Mesenchymal stem cell (in vitro differentiated cells and primary cell): ENCODE measurements around the gene ABHD11.

ENCODE experiments used
- DNase-seq: peaks from one replicate; pipeline ENCODE4 v3.0.0-alpha.2; 2013
- H2AFZ ChIP-seq: one replicate; pipeline ENCODE4 v1.6.1; 2013; ENCODE audit warnings: low read depth, mild to moderate bottlenecking, control low read depth, inconsistent platforms, low read length, moderate library complexity
- H2AK5ac ChIP-seq: 2 replicates; pipeline ENCODE4 v1.6.1; 2013; ENCODE audit warnings: low read length, moderate library complexity, mild to moderate bottlenecking, inconsistent platforms; ENCODE audit not compliant: severe bottlenecking
- H2BK120ac ChIP-seq: one replicate; pipeline ENCODE4 v1.6.1; 2013; ENCODE audit warnings: low read depth, mild to moderate bottlenecking, inconsistent platforms, low read length, moderate library complexity
- H2BK12ac ChIP-seq, 2 experiments: one replicate each; pipeline ENCODE4 v1.6.1; 2013; ENCODE audit warnings: inconsistent platforms in 2 of 2, low read length in 2 of 2, mild to moderate bottlenecking in 2 of 2, moderate library complexity in 2 of 2, control low read depth in 1 of 2
- H2BK15ac ChIP-seq: one replicate; pipeline ENCODE4 v1.6.1; 2013; ENCODE audit warnings: mild to moderate bottlenecking, low read depth, inconsistent platforms; ENCODE audit not compliant: poor library complexity, severe bottlenecking
- H2BK5ac ChIP-seq: 2 replicates; pipeline ENCODE4 v1.6.1; 2013; ENCODE audit warnings: low read depth, mild to moderate bottlenecking, low read length, control low read depth, inconsistent platforms; ENCODE audit not compliant: poor library complexity, severe bottlenecking
- H3K14ac ChIP-seq, 2 experiments: one replicate each; pipeline ENCODE4 v1.6.1; 2013; ENCODE audit warnings: inconsistent platforms in 2 of 2, low read length in 2 of 2, control low read depth in 1 of 2, mild to moderate bottlenecking in 1 of 2, moderate library complexity in 1 of 2
- H3K18ac ChIP-seq, 2 experiments: one replicate each; pipeline ENCODE4 v1.6.1; 2013; ENCODE audit warnings: inconsistent platforms in 2 of 2, low read length in 2 of 2, control low read depth in 1 of 2, low read depth in 1 of 2, mild to moderate bottlenecking in 1 of 2
- H3K23ac ChIP-seq, 2 experiments: one replicate each; pipeline ENCODE4 v1.6.1; 2013; ENCODE audit warnings: inconsistent platforms in 2 of 2, low read length in 2 of 2, mild to moderate bottlenecking in 2 of 2, moderate library complexity in 2 of 2, control low read depth in 1 of 2
- H3K27ac ChIP-seq: 2 replicates; pipeline ENCODE4 v1.5.1; 2013; ENCODE audit warnings: mild to moderate bottlenecking, moderate library complexity, low read length, control low read depth, inconsistent platforms; ENCODE audit not compliant: poor library complexity, severe bottlenecking
- H3K27me3 ChIP-seq, 2 experiments: 2 replicates each; pipeline versions ENCODE4 v1.6.1 to v1.7.0; 2013; ENCODE audit warnings: low read length in 2 of 2, mild to moderate bottlenecking in 2 of 2, moderate library complexity in 2 of 2, control low read depth in 1 of 2, inconsistent platforms in 1 of 2; ENCODE audit not compliant: control insufficient read depth in 1 of 2, insufficient read depth in 1 of 2
- H3K36me3 ChIP-seq, 2 experiments: 2 replicates each; pipeline versions ENCODE4 v1.6.1 to v1.7.0; 2013; ENCODE audit warnings: low read length in 2 of 2, control low read depth in 1 of 2, inconsistent platforms in 1 of 2, low read depth in 1 of 2, mild to moderate bottlenecking in 1 of 2; ENCODE audit not compliant: insufficient read depth in 2 of 2, control insufficient read depth in 1 of 2
- H3K4ac ChIP-seq, 2 experiments: one replicate each; pipeline ENCODE4 v1.6.1; 2013; ENCODE audit warnings: inconsistent platforms in 2 of 2, low read length in 2 of 2, mild to moderate bottlenecking in 2 of 2, moderate library complexity in 2 of 2, control low read depth in 1 of 2, low read depth in 1 of 2
- H3K4me1 ChIP-seq: 2 replicates; pipeline ENCODE4 v1.6.1; 2013; ENCODE audit warnings: low read depth, low read length, control low read depth; ENCODE audit not compliant: control insufficient read depth, insufficient read depth
- H3K4me2 ChIP-seq: 2 replicates; pipeline ENCODE4 v1.6.1; 2013; ENCODE audit warnings: low read length, mild to moderate bottlenecking, inconsistent platforms; ENCODE audit not compliant: poor library complexity, severe bottlenecking
- H3K4me3 ChIP-seq, 2 experiments: 2 replicates each; pipeline versions ENCODE4 v1.5.1 to v1.7.0; 2013; ENCODE audit warnings: low read length in 2 of 2, mild to moderate bottlenecking in 2 of 2, control low read depth in 1 of 2, low read depth in 1 of 2; ENCODE audit not compliant: insufficient read depth in 1 of 2
- H3K79me1 ChIP-seq: replicated peaks from 2 replicates; pipeline ENCODE4 v1.6.1; 2013; ENCODE audit warnings: mild to moderate bottlenecking, control low read depth, low read length, inconsistent platforms; ENCODE audit not compliant: poor library complexity, severe bottlenecking
- H3K9ac ChIP-seq: 2 replicates; pipeline ENCODE4 v1.7.0; 2013; ENCODE audit warnings: mild to moderate bottlenecking, low read length, moderate library complexity
- H3K9me3 ChIP-seq: 2 replicates; pipeline ENCODE4 v1.7.0; 2013; ENCODE audit warnings: mild to moderate bottlenecking, low read length; ENCODE audit not compliant: control insufficient read depth
- H4K8ac ChIP-seq: one replicate; pipeline ENCODE4 v1.6.1; 2013; ENCODE audit warnings: inconsistent platforms, mild to moderate bottlenecking, low read length, moderate library complexity
- H4K91ac ChIP-seq: one replicate; pipeline ENCODE4 v1.6.1; 2013; ENCODE audit warnings: mild to moderate bottlenecking, low read length, inconsistent platforms
- WGBS: methylation state at CpG from one replicate; pipeline ENCODE4 v1.1.7; 2013; ENCODE audit warnings: mixed read lengths; 5-methylcytosine and 5-hydroxymethylcytosine counted together

ABHD11 gene

DNA sequence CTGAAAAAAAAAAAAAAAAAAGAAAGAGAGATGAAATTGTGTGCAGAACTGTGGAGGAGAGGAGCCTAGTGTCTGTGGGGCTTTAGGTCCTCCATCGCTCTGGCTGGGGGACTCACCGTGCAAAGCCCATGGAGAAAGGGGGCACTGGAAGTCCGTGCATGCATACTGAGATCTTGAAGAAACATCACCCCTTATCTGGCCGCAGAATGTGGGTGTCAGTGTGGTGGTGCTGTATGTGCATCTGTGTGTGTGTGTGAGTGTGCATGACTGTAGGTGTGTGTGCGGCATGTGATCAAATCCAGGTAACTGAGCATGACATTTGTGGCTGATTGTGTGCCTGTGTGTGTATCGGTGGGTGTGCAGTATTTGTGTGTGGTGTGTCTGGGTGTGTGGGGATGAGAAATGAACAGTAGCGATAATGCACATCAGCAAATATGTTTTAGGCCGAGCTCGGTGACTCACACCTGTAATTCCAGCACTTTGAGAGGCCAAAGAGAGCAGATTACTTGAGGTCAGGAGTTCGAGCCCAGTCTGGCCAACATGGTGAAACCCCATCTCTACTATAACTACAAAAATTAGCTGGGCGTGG lies 40.3 kb upstream of the ABHD11 start:
- Histone ChIP-seq H2BK5ac (no peak overlapping the region), H3K36me3 (no peaks in the 10 kb centered on the region), H2BK12ac (no peak overlapping the region), H3K9me3 (no peaks in the 10 kb centered on the region), H4K91ac (no peak overlapping the region), H2BK120ac (no peak overlapping the region), H3K79me1 (no peaks in the 10 kb centered on the region), H3K4me3 (no peak overlapping the region), H2AFZ (no peak overlapping the region), H3K18ac (no peak overlapping the region), H3K4me1 (no peaks in the 10 kb centered on the region), H3K27me3 (no peaks in the 10 kb centered on the region), H3K4me2 (no peak overlapping the region), H3K14ac (no peak overlapping the region), H4K8ac (no peak overlapping the region), H3K9ac (no peak overlapping the region), H3K27ac (no peak overlapping the region), H2AK5ac (no peak overlapping the region), H3K4ac (no peak overlapping the region), H3K23ac (no peak overlapping the region), H2BK15ac (no peak overlapping the region)
- WGBS = 97% methylated on average over 10 of the region's 11 CpGs
- no peak for DNase-seq

- Histone ChIP-seq H3K4me2 (no peak overlapping the region), H3K79me1 (no peaks in the 10 kb centered on the region), H3K4me1 (peaks cover 9% of the 10 kb centered on the region), H4K91ac (no peak overlapping the region), H2AK5ac (no peak overlapping the region), H3K9ac (no peak overlapping the region), H2BK15ac (no peak overlapping the region), H3K36me3 (peaks cover 0 to 4% of the 10 kb centered on the region in 2 experiments), H3K18ac (no peak overlapping the region), H2AFZ (no peak overlapping the region), H2BK120ac (no peak overlapping the region), H2BK5ac (no peak overlapping the region), H3K27ac (no peak overlapping the region), H4K8ac (no peak overlapping the region), H3K27me3 (peaks cover 12 to 16% of the 10 kb centered on the region in 2 experiments), H3K4me3 (no peak overlapping the region), H3K23ac (no peak overlapping the region), H3K14ac (no peak overlapping the region), H3K9me3 (no peaks in the 10 kb centered on the region), H2BK12ac (no peak overlapping the region), H3K4ac (no peak overlapping the region)
- DNase-seq = peak; percentile 29
- WGBS = no CpG with 5 or more reads among the region's 1 CpG
These were observed 36.3 kb upstream of the ABHD11 start for GRCh38 chr7:73774923-73775322.

GRCh38 chr7:73773700-73774517 lies 35.3 kb upstream of the ABHD11 start:
- H3K9me3 ChIP-seq = no peaks in the 10 kb centered on the region
- peaks cover 13% of the 10 kb centered on the region for H3K4me1 ChIP-seq
- no peak overlapping the region for H4K91ac ChIP-seq
- no peak overlapping the region for H2BK5ac ChIP-seq
- H2AFZ ChIP-seq = no peak overlapping the region
- no peak overlapping the region for H3K4me2 ChIP-seq
- no peak overlapping the region for H3K23ac ChIP-seq
- no peak overlapping the region for H2BK15ac ChIP-seq
- H3K18ac ChIP-seq = no peak overlapping the region
- H3K9ac ChIP-seq = no peak overlapping the region
- no peak overlapping the region for H3K14ac ChIP-seq
- H2AK5ac ChIP-seq = no peak overlapping the region
- H3K4ac ChIP-seq = no peak overlapping the region
- H3K27me3 ChIP-seq = peaks cover 19 to 22% of the 10 kb centered on the region in 2 experiments
- no peak overlapping the region for H3K4me3 ChIP-seq
- no peak overlapping the region for H3K27ac ChIP-seq
- no peak overlapping the region for H2BK120ac ChIP-seq
- no peaks in the 10 kb centered on the region for H3K79me1 ChIP-seq
- H2BK12ac ChIP-seq = no peak overlapping the region
- WGBS = 74% methylated on average over 3 of the region's 6 CpGs
- H4K8ac ChIP-seq = no peak overlapping the region
- DNase-seq = no peak
- H3K36me3 ChIP-seq = peaks cover 0 to 14% of the 10 kb centered on the region in 2 experiments

DNA sequence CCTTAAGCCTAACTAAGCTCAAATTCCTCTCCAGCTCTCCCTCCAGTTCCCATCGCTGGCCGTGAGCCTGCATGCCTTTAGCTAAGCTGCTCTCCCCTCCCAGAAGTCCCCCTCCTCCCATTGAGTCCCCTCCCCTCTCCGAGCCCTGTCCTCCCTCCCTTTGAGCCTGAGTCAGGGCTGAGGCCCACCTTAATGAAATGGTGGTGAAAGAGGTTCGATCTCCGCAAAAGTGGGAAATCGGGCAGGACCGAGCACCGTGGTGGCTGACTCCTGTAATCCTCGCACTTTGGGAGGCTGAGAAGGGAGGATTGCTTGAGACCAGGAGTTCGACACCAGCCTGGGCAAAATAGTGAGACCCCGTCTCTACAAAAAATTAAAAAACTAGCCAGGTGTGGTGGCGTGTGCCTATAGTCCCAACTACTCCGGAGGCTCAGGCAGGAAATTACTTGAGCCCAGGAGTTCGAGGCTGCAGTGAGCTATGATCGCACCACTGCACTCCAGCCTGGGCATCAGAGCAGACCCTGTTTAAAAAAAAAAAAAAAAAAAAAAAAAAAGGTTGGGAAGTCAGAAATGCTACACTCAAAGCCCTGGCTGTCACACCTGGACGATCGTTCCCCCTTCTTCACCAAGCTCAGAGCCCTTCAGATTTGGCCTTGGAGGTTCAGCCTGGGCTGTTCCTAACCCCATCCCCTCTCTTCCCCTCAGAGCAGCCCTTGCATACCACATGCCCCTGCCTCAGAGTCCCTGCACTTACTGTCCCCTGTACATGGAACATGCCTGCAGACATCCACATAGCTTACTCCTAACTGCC lies 32.5 kb upstream of the ABHD11 start:
- H3K27me3 ChIP-seq = peaks cover 32 to 34% of the 10 kb centered on the region in 2 experiments
- H2AFZ ChIP-seq = no peak overlapping the region
- peaks cover 0 to 16% of the 10 kb centered on the region in 2 experiments for H3K36me3 ChIP-seq
- H3K4ac ChIP-seq = no peak overlapping the region
- H2AK5ac ChIP-seq = no peak overlapping the region
- no peak overlapping the region for H2BK15ac ChIP-seq
- no peaks in the 10 kb centered on the region for H3K9me3 ChIP-seq
- no peak overlapping the region for H2BK12ac ChIP-seq
- no peak overlapping the region for H4K8ac ChIP-seq
- H3K23ac ChIP-seq = no peak overlapping the region
- H3K9ac ChIP-seq = no peak overlapping the region
- no peak overlapping the region for H3K14ac ChIP-seq
- H3K79me1 ChIP-seq = no peaks in the 10 kb centered on the region
- H2BK120ac ChIP-seq = no peak overlapping the region
- H3K4me2 ChIP-seq = no peak overlapping the region
- no peak overlapping the region for H2BK5ac ChIP-seq
- H4K91ac ChIP-seq = no peak overlapping the region
- H3K18ac ChIP-seq = no peak overlapping the region
- peaks cover 13% of the 10 kb centered on the region for H3K4me1 ChIP-seq
- DNase-seq = no peak
- no peak overlapping the region for H3K4me3 ChIP-seq
- 82% methylated on average over 16 of the region's 17 CpGs for WGBS
- no peak overlapping the region for H3K27ac ChIP-seq
